Endothelial cell (in vitro differentiated cells): Measurements from ENCODE around the gene PDE4B. TPM values are rescaled to one million over a fixed set of nuclear protein-coding genes. Genes with fewer than 3 reads are reported as not detected.

Source experiments
- DNase-seq: peaks from one replicate; pipeline ENCODE4 v3.0.0; 2021; ENCODE audit warnings: low spot score
- H3K27ac Mint-ChIP-seq: one replicate; pipeline ENCODE4 v1.8.0; 2021; ENCODE audit warnings: mixed read lengths, inconsistent platforms; ENCODE audit not compliant: unreplicated experiment
- H3K27me3 Mint-ChIP-seq: one replicate; pipeline ENCODE4 v1.8.0; 2021; ENCODE audit warnings: mild to moderate bottlenecking, moderate library complexity, mixed read lengths, inconsistent platforms; ENCODE audit not compliant: unreplicated experiment
- H3K36me3 Mint-ChIP-seq: one replicate; pipeline ENCODE4 v1.8.0; 2021; ENCODE audit warnings: mild to moderate bottlenecking, low read depth, mixed read lengths, inconsistent platforms; ENCODE audit not compliant: unreplicated experiment
- H3K4me1 Mint-ChIP-seq: one replicate; pipeline ENCODE4 v1.8.0; 2021; ENCODE audit warnings: mild to moderate bottlenecking, mixed read lengths, inconsistent platforms; ENCODE audit not compliant: unreplicated experiment
- H3K4me3 Mint-ChIP-seq: one replicate; pipeline ENCODE4 v1.8.0; 2021; ENCODE audit warnings: mild to moderate bottlenecking, mixed read lengths, inconsistent platforms; ENCODE audit not compliant: unreplicated experiment
- H3K9me3 Mint-ChIP-seq: one replicate; pipeline ENCODE4 v1.8.0; 2021; ENCODE audit warnings: mixed read lengths, inconsistent platforms; ENCODE audit not compliant: unreplicated experiment
- total RNA-seq: library from RNA; stranded (reverse); fragmentation: NEBNext Ultra II Directional; extraction: Animal tissue kit (Norgen Biotek cat#: 25700); gene quantifications from one replicate; pipeline ENCODE4 v1.2.1, GENCODE V29; 2021; ENCODE audit not compliant: unreplicated experiment
- TF ChIP-seq, protein P1 (sequence below): fragments of 200-600 bp; sonication (generic); IDR thresholded peaks from one replicate; pipeline ENCODE4 v1.5.0; 2021; ENCODE audit warnings: antibody characterized with exemption; ENCODE audit not compliant: unreplicated experiment

The PDE4B gene
- total RNA-seq, 1 donor from 2014 or later: 45.6 TPM

DNA sequence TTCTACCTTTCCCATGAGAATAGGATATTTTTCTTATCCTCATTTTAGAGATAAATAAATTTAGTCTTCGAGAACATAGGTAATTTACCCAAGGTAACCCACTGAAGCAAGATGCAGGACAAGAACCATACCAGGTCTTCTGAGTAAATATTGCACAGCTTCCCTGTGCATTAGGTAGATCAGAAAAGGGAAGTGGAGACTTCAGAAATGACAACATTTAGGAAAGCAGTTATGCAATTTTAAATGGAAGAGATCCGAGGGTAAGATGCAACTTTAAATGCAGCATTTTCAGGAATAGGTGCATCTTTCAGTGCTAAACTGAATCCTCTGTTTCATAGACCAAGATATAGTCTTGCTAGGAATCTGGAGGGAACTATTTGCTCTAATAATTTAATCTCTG lies 534.9 kb downstream of the PDE4B start:
- no peak overlapping the region for H3K4me3 Mint-ChIP-seq
- no peaks in the 10 kb centered on the region for H3K9me3 Mint-ChIP-seq
- peaks cover 2% of the 10 kb centered on the region for H3K27me3 Mint-ChIP-seq
- no peaks in the 10 kb centered on the region for H3K36me3 Mint-ChIP-seq
- H3K27ac Mint-ChIP-seq: no peak overlapping the region
- TF ChIP-seq, protein P1, sequence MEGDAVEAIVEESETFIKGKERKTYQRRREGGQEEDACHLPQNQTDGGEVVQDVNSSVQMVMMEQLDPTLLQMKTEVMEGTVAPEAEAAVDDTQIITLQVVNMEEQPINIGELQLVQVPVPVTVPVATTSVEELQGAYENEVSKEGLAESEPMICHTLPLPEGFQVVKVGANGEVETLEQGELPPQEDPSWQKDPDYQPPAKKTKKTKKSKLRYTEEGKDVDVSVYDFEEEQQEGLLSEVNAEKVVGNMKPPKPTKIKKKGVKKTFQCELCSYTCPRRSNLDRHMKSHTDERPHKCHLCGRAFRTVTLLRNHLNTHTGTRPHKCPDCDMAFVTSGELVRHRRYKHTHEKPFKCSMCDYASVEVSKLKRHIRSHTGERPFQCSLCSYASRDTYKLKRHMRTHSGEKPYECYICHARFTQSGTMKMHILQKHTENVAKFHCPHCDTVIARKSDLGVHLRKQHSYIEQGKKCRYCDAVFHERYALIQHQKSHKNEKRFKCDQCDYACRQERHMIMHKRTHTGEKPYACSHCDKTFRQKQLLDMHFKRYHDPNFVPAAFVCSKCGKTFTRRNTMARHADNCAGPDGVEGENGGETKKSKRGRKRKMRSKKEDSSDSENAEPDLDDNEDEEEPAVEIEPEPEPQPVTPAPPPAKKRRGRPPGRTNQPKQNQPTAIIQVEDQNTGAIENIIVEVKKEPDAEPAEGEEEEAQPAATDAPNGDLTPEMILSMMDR: no peak
- no peak for DNase-seq
- H3K4me1 Mint-ChIP-seq: peaks cover 44% of the 10 kb centered on the region

DNA sequence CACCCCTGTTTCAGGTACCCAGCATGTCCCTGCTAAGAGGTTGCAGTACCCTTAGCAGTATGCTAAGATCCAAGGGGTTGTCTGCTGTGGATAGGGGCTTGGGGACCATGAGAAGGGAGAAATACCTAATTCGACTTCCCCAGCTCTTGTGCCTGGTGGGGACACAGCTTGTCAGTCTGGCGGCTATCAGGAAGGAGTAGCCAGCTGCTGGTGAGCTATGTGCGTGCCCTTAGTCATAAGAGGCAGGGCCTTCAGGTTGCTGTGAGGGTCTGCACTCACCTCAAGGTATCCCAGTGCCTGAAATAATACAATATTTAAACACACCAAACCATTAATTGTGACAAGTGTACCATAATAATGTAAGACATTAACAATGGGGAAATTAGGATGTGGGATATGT lies 536.2 kb downstream of the PDE4B start:
- DNase-seq: no peak
- Mint-ChIP-seq H3K4me1 (peaks cover 50% of the 10 kb centered on the region), H3K27ac (no peak overlapping the region), H3K4me3 (no peak overlapping the region), H3K27me3 (peaks cover 4% of the 10 kb centered on the region), H3K9me3 (no peaks in the 10 kb centered on the region), H3K36me3 (peaks cover 2% of the 10 kb centered on the region)
- TF ChIP-seq, protein P1: no peak

DNA sequence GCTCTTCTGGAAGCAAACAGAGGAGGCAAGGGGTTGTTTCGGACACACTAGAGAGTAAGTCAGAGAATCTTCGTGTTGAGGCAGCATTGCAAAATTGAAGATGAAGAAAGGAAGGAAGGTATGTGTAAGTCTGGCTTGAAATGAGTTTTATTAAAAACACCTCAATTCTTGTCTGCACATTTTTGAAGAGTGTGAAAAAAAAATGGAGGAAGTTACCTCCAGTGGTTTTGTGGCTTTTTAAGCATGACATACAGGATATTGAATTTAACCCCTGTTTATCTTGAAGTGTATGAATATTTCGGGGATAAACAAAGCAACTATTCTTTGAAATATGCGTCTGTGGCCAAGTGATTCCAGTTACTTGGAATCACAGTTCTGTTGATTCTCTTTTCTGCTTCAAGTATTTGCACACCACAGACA lies 538.0 kb downstream of the PDE4B start:
- Mint-ChIP-seq H3K27me3 (peaks cover 4% of the 10 kb centered on the region), H3K36me3 (peaks cover 8% of the 10 kb centered on the region), H3K9me3 (no peaks in the 10 kb centered on the region), H3K4me1 (peaks cover 45% of the 10 kb centered on the region), H3K4me3 (peak overlapping the region; percentile 44), H3K27ac (peak overlapping the region; percentile 73)
- no peak for DNase-seq
- TF ChIP-seq, protein P1: no peak

- TF ChIP-seq, protein P1: peak; percentile 39
- peak; percentile 77 for DNase-seq
- H3K36me3 Mint-ChIP-seq: peaks cover 8% of the 10 kb centered on the region
- peaks cover 4% of the 10 kb centered on the region for H3K27me3 Mint-ChIP-seq
- H3K4me1 Mint-ChIP-seq: peaks cover 45% of the 10 kb centered on the region
- peak overlapping the region; percentile 99 for H3K4me3 Mint-ChIP-seq
- H3K27ac Mint-ChIP-seq: peak overlapping the region; percentile 98
- no peaks in the 10 kb centered on the region for H3K9me3 Mint-ChIP-seq
Observed at GRCh38 chr1:66331658-66332547, 539.2 kb downstream of the PDE4B start.

DNA sequence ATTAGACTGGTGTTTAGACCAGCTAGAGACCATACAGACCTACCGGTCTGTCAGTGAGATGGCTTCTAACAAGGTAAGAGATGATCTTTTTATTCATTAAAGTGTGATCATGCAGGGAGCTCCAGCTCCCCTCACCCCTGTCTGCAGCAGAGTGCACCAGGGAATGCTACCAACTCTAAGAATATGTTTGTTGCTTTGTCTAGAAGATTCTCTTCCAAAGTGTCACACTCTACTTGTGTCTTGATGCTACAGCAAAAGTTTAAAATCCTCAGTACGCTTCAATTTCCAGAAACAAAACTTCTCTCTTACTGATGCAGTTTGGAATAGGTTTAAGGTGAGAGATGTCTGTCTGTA lies 539.8 kb downstream of the PDE4B start:
- H3K4me1 Mint-ChIP-seq: peaks cover 49% of the 10 kb centered on the region
- peak overlapping the region; percentile 99 for H3K4me3 Mint-ChIP-seq
- TF ChIP-seq, protein P1: no peak
- H3K27ac Mint-ChIP-seq: peak overlapping the region; percentile 98
- H3K36me3 Mint-ChIP-seq: peaks cover 12% of the 10 kb centered on the region
- H3K9me3 Mint-ChIP-seq: no peaks in the 10 kb centered on the region
- DNase-seq: no peak
- peaks cover 4% of the 10 kb centered on the region for H3K27me3 Mint-ChIP-seq
